GM18507 (cell line): ENCODE measurements around the gene XRRA1.
"Not testable (repeated sequence)": the region's sequence is repeated elsewhere in the genome, so short reads cannot be mapped to it uniquely, and the experiment has no call there.

Experiments used
- DNase-seq: peaks from one replicate; pipeline ENCODE4 v3.0.0; 2011; ENCODE audit warnings: low read depth; ENCODE audit not compliant: insufficient read length; ENCODE audit errors: extremely low spot score
- FAIRE-seq: peaks from 2 replicates; lab custom pipeline; 2011; peaks lifted over from hg19 to GRCh38; lab: Jason Lieb, UNC

Gene XRRA1

GRCh38 chr11:74948898-74949752, at the start of gene XRRA1, which contains the start of gene SPCS2:
Gene XRRA1 (minus strand): TSS chr11:74949091. CDS start chr11:74940878, 8,213 bp downstream.
Gene SPCS2 (plus strand): TSS chr11:74949266. CDS start chr11:74949286, 20 bp downstream.
- FAIRE-seq = peak; percentile 98
- DNase-seq = peak; percentile 91

GRCh38 chr11:74992852-74993251, 44.0 kb upstream of the XRRA1 start:
- DNase-seq (peak; percentile 29), FAIRE-seq (peak; percentile 68)

- no peak for FAIRE-seq
- DNase-seq = no peak
Measured at GRCh38 chr11:74990941-74991340, 42.0 kb upstream of the XRRA1 start.

- not testable (repeated sequence) for FAIRE-seq, DNase-seq
Measured at GRCh38 chr11:74990150-74990549, 41.3 kb upstream of the XRRA1 start.

GRCh38 chr11:74989260-74989638, 40.4 kb upstream of the XRRA1 start:
- no peak for DNase-seq
- FAIRE-seq = no peak

- DNase-seq = peak; percentile 76
- peak; percentile 84 for FAIRE-seq
Measured at GRCh38 chr11:74988541-74989259, 39.8 kb upstream of the XRRA1 start, which contains the start of gene NEU3. Gene NEU3 (plus strand): TSS chr11:74988933. CDS start chr11:74989061, 128 bp downstream.

- DNase-seq (no peak), FAIRE-seq (no peak)
Measured at GRCh38 chr11:74984730-74985129, 35.8 kb upstream of the XRRA1 start.

GRCh38 chr11:74984070-74984469, 35.2 kb upstream of the XRRA1 start:
- DNase-seq (no peak), FAIRE-seq (no peak)

GRCh38 chr11:74981888-74982287, 33.0 kb upstream of the XRRA1 start:
- DNase-seq (no peak), FAIRE-seq (no peak)

- DNase-seq (no peak), FAIRE-seq (no peak)
Measured at GRCh38 chr11:74980634-74981033, 31.7 kb upstream of the XRRA1 start.

- FAIRE-seq = no peak
- no peak for DNase-seq
Measured at GRCh38 chr11:74978041-74978440, 29.1 kb upstream of the XRRA1 start.

- FAIRE-seq = no peak
- DNase-seq = no peak
Measured at GRCh38 chr11:74971424-74971823, 22.5 kb upstream of the XRRA1 start.

GRCh38 chr11:74970852-74971395, 22.0 kb upstream of the XRRA1 start:
- DNase-seq (no peak), FAIRE-seq (no peak)

GRCh38 chr11:74966651-74967050, 17.8 kb upstream of the XRRA1 start:
- FAIRE-seq = no peak

GRCh38 chr11:74960128-74960527, 11.2 kb upstream of the XRRA1 start:
- not testable (repeated sequence) for FAIRE-seq, DNase-seq

More at GRCh38 chr11:74966651-74967050, 17.8 kb upstream of the XRRA1 start:
- no peak for DNase-seq

GRCh38 chr11:74957937-74958629, 9.2 kb upstream of the XRRA1 start:
- no peak for FAIRE-seq
- no peak for DNase-seq

- no peak for DNase-seq
- FAIRE-seq = no peak
Measured at GRCh38 chr11:74956397-74957015, 7.6 kb upstream of the XRRA1 start.

GRCh38 chr11:74954199-74954598, 5.3 kb upstream of the XRRA1 start:
- FAIRE-seq = peak; percentile 21

GRCh38 chr11:74953451-74953850, 4.6 kb upstream of the XRRA1 start:
- DNase-seq = no peak
- FAIRE-seq = peak; percentile 60

More at GRCh38 chr11:74954199-74954598, 5.3 kb upstream of the XRRA1 start:
- no peak for DNase-seq
